Right lobe of liver (tissue), 6 donors: ENCODE measurements around the gene GALNTL6. TPM values are rescaled to one million over a fixed set of nuclear protein-coding genes. Genes with fewer than 3 reads are reported as not detected.

Experiments
- ATAC-seq, 4 donors: fragments of 200-7000 bp; cut with Tn5 transposase; one replicate each; pipeline ENCODE4 v1.9.1; 2020; ENCODE audit warnings: mild to moderate bottlenecking in 4 of 4, moderate library complexity in 4 of 4
- DNase-seq, 3 donors: peaks; one replicate each; pipeline ENCODE4 v3.0.0-alpha.2; 2020
- H3K27ac ChIP-seq, 3 donors: fragments of 200-600 bp; one replicate each; pipeline ENCODE4 v1.8.0; 2022
- H3K27me3 ChIP-seq, 2 donors: fragments of 200-600 bp; one replicate each; pipeline ENCODE4 v1.8.0; 2022
- H3K36me3 ChIP-seq, 4 donors: fragments of 200-600 bp; sonication (generic) in 1 of 4; one replicate each; pipeline versions ENCODE4 v1.5.1 to v1.8.0; 2017 to 2022; ENCODE audit warnings: control low read depth in 1 of 4
- H3K4me1 ChIP-seq, 4 donors: fragments of 200-600 bp; sonication (generic) in 1 of 4; one replicate each; pipeline versions ENCODE4 v1.5.1 to v1.8.0; 2017 to 2022; ENCODE audit warnings: control low read depth in 1 of 4
- H3K4me3 ChIP-seq, 3 donors: fragments of 200-600 bp; one replicate each; pipeline ENCODE4 v1.8.0; 2022
- H3K9me3 ChIP-seq, 4 donors: fragments of 200-600 bp; sonication (generic) in 1 of 4; one replicate each; pipeline versions ENCODE4 v1.5.1 to v1.8.0; 2017 to 2022; ENCODE audit warnings: control low read depth in 1 of 4
- CTCF ChIP-seq, 4 donors: fragments of 200-600 bp in 3 of 4; fragments of 450-650 bp in 1 of 4; IDR thresholded peaks; one replicate each; pipeline versions ENCODE4 v1.5.1 to v1.8.0; 2016 to 2022; ENCODE audit warnings: antibody characterized with exemption in 4 of 4, mild to moderate bottlenecking in 2 of 4
- POLR2A ChIP-seq: fragments of 450-650 bp; IDR thresholded peaks from one replicate; pipeline ENCODE4 v1.6.1; 2017; ENCODE audit warnings: antibody characterized with exemption, mild to moderate bottlenecking
- WGBS: methylation state at CpG from one replicate; pipeline ENCODE4 v1.1.6; 2018; ENCODE audit warnings: low coverage, low lambda C conversion rate; ENCODE audit not compliant: insufficient coverage; ENCODE audit errors: missing lambda C conversion rate; 5-methylcytosine and 5-hydroxymethylcytosine counted together
- intact Hi-C, 2 donors: fragments of 100-400 bp; cut with DNase I; formaldehyde crosslinking; loops; one replicate each; pipeline versions ENCODE4 v1.11.2 to v1.14.1; 2022
- total RNA-seq, 6 experiments: library from RNA; depleted of rRNA in 2 of 6; stranded (reverse); fragments of >200 nt in 2 of 6; fragmentation: NEBNext Ultra II Directional in 3 of 6; extraction: Animal tissue kit (Norgen Biotek cat#: 25700) in 3 of 6; gene quantifications; one replicate each; pipeline versions ENCODE4 v1.1.0 to v1.2.4, GENCODE V29; 2016 to 2023
- donor health status: DM: no; HTN: yes; CAD: no.
- donor health status: DM: no; HTN: no; CAD: no.
- donor health status: DM: no; HTN: no; CAD: no.
- donor health status: DM: no; HTN: yes; CAD: no.
- donor health status: DM: no; HTN: yes; CAD: no.

Gene GALNTL6
- total RNA-seq, 6 experiments from 2014 or later = 0.15 to 1.1 (median 0.30) TPM; not detected in 3

GRCh38 chr4:172772781-172773180 is 959.6 kb downstream of the GALNTL6 start:
- H3K4me3 ChIP-seq = no peak overlapping the region
- intact Hi-C loops = no loop called here
- H3K36me3 ChIP-seq = no peaks in the 10 kb centered on the region
- no peak overlapping the region for H3K27ac ChIP-seq
- 73% methylated on average over 5 of the region's 5 CpGs for WGBS
- no peak for ATAC-seq
- H3K9me3 ChIP-seq = no peaks in the 10 kb centered on the region
- H3K27me3 ChIP-seq = no peaks in the 10 kb centered on the region
- no peak for DNase-seq
- no peaks in the 10 kb centered on the region for H3K4me1 ChIP-seq
- TF ChIP-seq CTCF (IDR thresholded peaks at IDR 0.05) (no peak), POLR2A (no peak)

GRCh38 chr4:172776203-172776861 is 963.1 kb downstream of the GALNTL6 start:
- H3K27ac ChIP-seq = no peak overlapping the region
- TF ChIP-seq POLR2A (no peak), CTCF (IDR thresholded peaks at IDR 0.05) (no peak)
- 65% methylated on average over 4 of the region's 4 CpGs for WGBS
- H3K4me3 ChIP-seq = no peak overlapping the region
- no peaks in the 10 kb centered on the region for H3K36me3 ChIP-seq
- H3K4me1 ChIP-seq = no peaks in the 10 kb centered on the region
- no peaks in the 10 kb centered on the region for H3K9me3 ChIP-seq
- H3K27me3 ChIP-seq = no peaks in the 10 kb centered on the region
- intact Hi-C loops = no loop called here
- DNase-seq = no peak
- ATAC-seq = no peak

GRCh38 chr4:172777729-172778431 is 964.7 kb downstream of the GALNTL6 start:
- no peaks in the 10 kb centered on the region for H3K36me3 ChIP-seq
- no peak overlapping the region for H3K27ac ChIP-seq
- ATAC-seq (no peak), DNase-seq (no peak)
- no peaks in the 10 kb centered on the region for H3K27me3 ChIP-seq
- H3K4me3 ChIP-seq = no peak overlapping the region
- H3K9me3 ChIP-seq = no peaks in the 10 kb centered on the region
- intact Hi-C loops = no loop called here
- no peaks in the 10 kb centered on the region for H3K4me1 ChIP-seq
- TF ChIP-seq CTCF (IDR thresholded peaks at IDR 0.05) (no peak), POLR2A (no peak)
- 44% methylated on average over 3 of the region's 3 CpGs for WGBS

GRCh38 chr4:172778583-172778982 is 965.4 kb downstream of the GALNTL6 start:
- Histone ChIP-seq H3K36me3 (no peaks in the 10 kb centered on the region), H3K27ac (no peak overlapping the region), H3K27me3 (no peaks in the 10 kb centered on the region), H3K9me3 (no peaks in the 10 kb centered on the region), H3K4me1 (no peaks in the 10 kb centered on the region), H3K4me3 (no peak overlapping the region)
- DNase-seq (no peak), ATAC-seq (no peak)
- TF ChIP-seq POLR2A (no peak), CTCF (IDR thresholded peaks at IDR 0.05) (no peak)
- WGBS = 19% methylated on average over 2 of the region's 6 CpGs
- intact Hi-C loops = no loop called here
